Measurements from ENCODE around the gene CADPS.

- TF ChIP-seq CTCF (optimal IDR thresholded peaks at IDR 0.05 in 1 of 3, IDR thresholded peaks at IDR 0.05 in 1 of 3, conservative IDR thresholded peaks at IDR 0.05 in 1 of 3; ENCODE audit: extremely low read depth in 1 of 3, insufficient read depth in 2 of 3, low read length in 3 of 3) (no peak), EZH2 (IDR thresholded peaks at IDR 0.05; ENCODE audit: low read length) (no peak)
Observed at GRCh38 chr3:62761311-62761710, 113.9 kb downstream of the CADPS start.
